GM04504 (cell line): Measurements from ENCODE around the gene FAT4.

Experiments used
- DNase-seq: peaks from one replicate; pipeline ENCODE4 v3.0.0-alpha.2; 2012; ENCODE audit warnings: low read depth

FAT4 gene

GRCh38 chr4:125314676-125315575 is at the start of gene FAT4:
Gene FAT4 (plus strand): TSS chr4:125314955. CDS start chr4:125316412, 1,457 bp downstream.
- peak; percentile 96 for DNase-seq

- no peak for DNase-seq
Measured at GRCh38 chr4:125265846-125266245, 48.9 kb upstream of the FAT4 start.

- DNase-seq: peak; percentile 71
Measured at GRCh38 chr4:125266901-125267604, 47.7 kb upstream of the FAT4 start.

- DNase-seq: no peak
Measured at GRCh38 chr4:125267630-125268029, 47.1 kb upstream of the FAT4 start.

- DNase-seq: no peak
Measured at GRCh38 chr4:125268068-125268755, 46.5 kb upstream of the FAT4 start.

GRCh38 chr4:125276811-125277210 is 37.9 kb upstream of the FAT4 start:
- no peak for DNase-seq

- no peak for DNase-seq
Measured at GRCh38 chr4:125277790-125278189, 37.0 kb upstream of the FAT4 start.

- no peak for DNase-seq
Measured at GRCh38 chr4:125280892-125281403, 33.8 kb upstream of the FAT4 start.

- peak; percentile 8 for DNase-seq
Measured at GRCh38 chr4:125283707-125284279, 31.0 kb upstream of the FAT4 start.

- DNase-seq: no peak
Measured at GRCh38 chr4:125297116-125297515, 17.6 kb upstream of the FAT4 start.

- DNase-seq: peak; percentile 11
Measured at GRCh38 chr4:125303058-125303457, 11.7 kb upstream of the FAT4 start.

- no peak for DNase-seq
Measured at GRCh38 chr4:125303821-125304220, 10.9 kb upstream of the FAT4 start.

- no peak for DNase-seq
Measured at GRCh38 chr4:125306112-125306511, 8.6 kb upstream of the FAT4 start.

- DNase-seq: no peak
Measured at GRCh38 chr4:125306533-125306932, 8.2 kb upstream of the FAT4 start.

- no peak for DNase-seq
Measured at GRCh38 chr4:125311503-125311902, 3.3 kb upstream of the FAT4 start.

GRCh38 chr4:125313497-125313896 is 1.3 kb upstream of the FAT4 start:
- DNase-seq: peak; percentile 78

GRCh38 chr4:125313989-125314667 is 627 bp upstream of the FAT4 start:
- DNase-seq: no peak

GRCh38 chr4:125315576-125316400 is 1.0 kb downstream of the FAT4 start:
- DNase-seq: peak; percentile 14

GRCh38 chr4:125316401-125316790 is 1.6 kb downstream of the FAT4 start:
- DNase-seq: peak; percentile 12

GRCh38 chr4:125316791-125317524 is 2.2 kb downstream of the FAT4 start:
- DNase-seq: peak; percentile 16
